HG03108 (cell line): ENCODE results near the gene GPAT2.
"Not testable (repeated sequence)": the region's sequence is repeated elsewhere in the genome, so short reads cannot be mapped to it uniquely, and the experiment has no call there.

Source experiments
- ATAC-seq: cut with Tn5 transposase; IDR thresholded peaks from one replicate; pipeline ENCODE4 v1.9.1; 2021; ENCODE audit warnings: moderate library complexity; ENCODE audit not compliant: unreplicated experiment

GPAT2 gene

GRCh38 chr2:96065381-96065930 lies 30.7 kb upstream of the GPAT2 start:
- no peak for ATAC-seq

- ATAC-seq, result not testable (repeated sequence)
Measured at GRCh38 chr2:96064760-96065159, 30.0 kb upstream of the GPAT2 start.

GRCh38 chr2:96064047-96064675 lies 29.4 kb upstream of the GPAT2 start:
- not testable (repeated sequence) for ATAC-seq

GRCh38 chr2:96063116-96063899 lies 28.6 kb upstream of the GPAT2 start:
- ATAC-seq, result not testable (repeated sequence)

GRCh38 chr2:96062483-96062882 lies 27.8 kb upstream of the GPAT2 start:
- ATAC-seq, result not testable (repeated sequence)

- ATAC-seq, result not testable (repeated sequence)
Measured at GRCh38 chr2:96061901-96062300, 27.2 kb upstream of the GPAT2 start.

DNA sequence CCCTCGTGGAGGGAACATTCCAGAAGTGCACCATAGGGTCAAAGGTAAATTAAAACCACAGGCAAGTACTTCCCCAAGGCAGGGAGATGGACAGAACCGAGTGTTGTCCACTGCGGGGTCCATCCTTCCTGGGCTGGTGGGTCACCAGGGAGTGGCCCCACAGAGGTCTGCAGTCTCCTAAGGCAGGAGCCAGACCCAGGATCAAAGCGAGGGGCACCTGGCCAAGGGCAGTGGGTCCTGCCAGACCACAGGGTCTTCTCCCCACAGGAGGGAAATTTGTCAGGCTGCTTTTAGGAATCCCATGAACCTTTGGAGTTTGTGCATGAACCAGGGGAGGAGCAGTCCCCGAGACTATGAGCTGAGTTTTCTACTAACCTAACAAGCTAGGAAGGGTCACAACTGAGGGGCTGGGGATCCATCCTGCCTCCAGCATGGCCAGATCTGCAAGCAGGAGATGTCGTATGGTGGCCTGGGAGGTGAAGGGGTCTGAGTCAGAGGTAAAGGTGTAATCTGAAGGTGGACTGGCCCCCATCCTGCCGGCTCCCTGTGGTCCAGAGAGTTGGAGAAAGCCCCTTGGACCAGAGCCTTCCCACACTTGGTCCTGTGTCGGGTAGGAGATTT lies 26.6 kb upstream of the GPAT2 start:
- not testable (repeated sequence) for ATAC-seq

- not testable (repeated sequence) for ATAC-seq
Measured at GRCh38 chr2:96060325-96060724, 25.6 kb upstream of the GPAT2 start.

- ATAC-seq, result not testable (repeated sequence)
Measured at GRCh38 chr2:96059443-96059842, 24.7 kb upstream of the GPAT2 start.

GRCh38 chr2:96055830-96056229 lies 21.1 kb upstream of the GPAT2 start:
- not testable (repeated sequence) for ATAC-seq

DNA sequence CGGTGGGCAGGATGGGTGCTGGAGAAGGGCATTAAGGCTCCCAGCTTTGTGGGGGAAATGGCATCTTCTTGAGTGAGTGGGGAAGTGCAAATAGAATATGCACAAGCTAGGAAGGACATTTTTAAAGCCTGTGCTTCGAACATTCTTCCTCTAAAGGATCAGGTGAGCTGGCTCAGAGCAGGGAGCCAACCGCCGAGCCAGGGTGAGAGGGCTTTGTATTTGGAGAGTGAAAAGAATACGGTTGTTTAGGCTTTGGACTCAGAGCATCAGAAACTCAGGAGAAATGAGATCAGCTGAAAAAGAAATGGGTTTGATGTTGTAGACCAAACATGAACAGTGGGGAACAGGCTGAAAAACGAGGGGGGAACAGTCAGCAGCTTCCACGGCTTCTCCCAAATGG lies 19.8 kb upstream of the GPAT2 start:
- ATAC-seq, result not testable (repeated sequence)

DNA sequence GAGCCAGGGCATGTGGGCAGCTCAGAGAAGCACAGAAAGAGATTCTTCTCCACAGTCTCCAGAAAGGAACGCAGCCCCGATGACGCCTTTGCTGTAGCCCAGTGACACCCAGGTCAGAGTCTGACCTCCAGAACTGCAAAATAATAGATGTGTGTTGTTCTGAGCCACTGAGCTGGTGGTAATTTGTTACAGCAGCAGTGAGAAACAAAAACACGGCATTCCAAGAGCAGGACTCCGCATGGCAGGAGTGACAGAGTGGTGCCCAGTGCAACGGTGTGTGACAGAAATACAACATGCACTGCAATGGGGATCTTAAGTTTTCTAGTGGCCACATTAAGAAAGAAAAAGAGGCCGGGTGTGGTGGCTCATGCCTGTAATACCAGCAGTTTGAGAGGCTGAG lies 18.7 kb upstream of the GPAT2 start:
- ATAC-seq, result not testable (repeated sequence)

GRCh38 chr2:96052632-96053031 lies 17.9 kb upstream of the GPAT2 start:
- ATAC-seq, result not testable (repeated sequence)

DNA sequence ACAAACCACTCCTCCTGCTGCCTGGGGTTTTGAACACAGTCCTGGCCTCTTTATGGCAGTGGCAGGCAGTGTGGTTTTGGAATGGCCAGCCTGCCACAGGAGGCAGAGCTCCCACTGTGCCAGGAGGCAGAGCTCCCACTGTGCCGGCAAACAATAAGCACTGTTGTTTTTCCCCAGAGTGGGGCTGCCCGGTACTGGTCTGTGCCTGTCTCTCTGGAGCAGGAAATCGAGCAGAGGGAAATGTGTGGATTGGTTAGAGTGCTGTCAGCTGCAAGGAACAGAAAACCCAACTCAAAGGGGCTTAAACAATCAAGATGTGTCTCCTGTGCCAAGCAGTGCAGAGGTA lies 15.2 kb upstream of the GPAT2 start:
- ATAC-seq, result not testable (repeated sequence)

DNA sequence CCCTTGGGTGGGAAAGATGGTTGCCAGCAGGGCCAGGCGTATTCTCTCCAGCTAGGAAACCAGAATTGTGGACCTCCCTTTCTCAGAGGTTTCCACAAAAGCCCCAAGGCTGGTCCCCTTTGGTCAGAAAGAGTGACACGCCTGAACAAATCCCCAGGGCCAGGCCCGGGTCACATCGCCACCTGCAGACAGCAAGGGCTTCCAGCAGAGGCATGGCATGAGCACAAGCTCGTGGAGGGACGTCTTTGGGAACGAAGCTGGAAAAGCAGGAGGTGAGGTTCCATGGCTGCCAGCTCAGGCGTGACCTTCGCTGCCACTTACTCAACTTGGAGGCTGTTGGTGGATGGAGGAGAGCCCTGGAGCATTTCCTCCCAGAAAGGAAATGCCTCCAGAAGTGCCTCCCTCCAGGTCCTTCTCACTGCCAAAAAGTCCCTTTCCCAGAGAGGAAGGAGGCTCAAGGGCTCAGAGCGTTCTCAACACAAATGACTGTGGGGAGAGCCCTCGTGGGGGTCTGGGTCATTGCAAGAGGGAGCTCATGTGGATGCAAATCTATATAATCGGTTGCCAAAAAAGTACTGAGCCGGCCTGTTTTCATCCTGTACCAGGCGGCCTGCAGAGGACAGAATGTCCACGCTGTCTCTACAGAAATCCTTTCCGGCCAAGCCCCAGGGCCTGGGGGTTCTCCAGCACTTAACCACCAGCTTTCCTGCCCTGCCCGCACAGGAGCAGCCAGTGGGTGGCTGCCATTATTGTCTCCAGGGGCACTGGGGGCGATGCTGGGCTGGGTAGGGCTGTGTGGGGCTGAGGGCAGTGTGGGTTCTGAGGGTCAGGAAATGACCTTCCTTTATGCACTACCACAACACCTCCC lies 14.6 kb upstream of the GPAT2 start:
- ATAC-seq, result not testable (repeated sequence)

DNA sequence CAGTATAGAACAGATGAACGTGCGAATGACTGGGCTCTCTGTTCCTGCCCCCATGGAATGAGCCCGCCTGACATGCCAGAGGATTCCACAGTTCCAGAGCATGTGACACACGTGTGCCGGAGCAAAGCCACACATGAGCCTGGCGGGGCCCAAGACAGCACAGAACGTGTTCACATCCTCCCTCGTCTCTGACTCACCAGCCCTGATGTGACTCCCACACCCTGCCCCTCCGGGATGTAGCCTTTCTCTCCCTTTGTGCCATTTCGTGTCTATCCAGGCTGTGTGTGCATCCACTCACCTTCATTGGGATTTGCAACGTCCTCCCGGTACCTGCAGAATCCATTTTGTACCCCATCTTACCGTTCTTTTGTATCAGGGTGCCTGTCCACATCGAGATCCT lies 838 bp upstream of the GPAT2 start:
- not testable (repeated sequence) for ATAC-seq

DNA sequence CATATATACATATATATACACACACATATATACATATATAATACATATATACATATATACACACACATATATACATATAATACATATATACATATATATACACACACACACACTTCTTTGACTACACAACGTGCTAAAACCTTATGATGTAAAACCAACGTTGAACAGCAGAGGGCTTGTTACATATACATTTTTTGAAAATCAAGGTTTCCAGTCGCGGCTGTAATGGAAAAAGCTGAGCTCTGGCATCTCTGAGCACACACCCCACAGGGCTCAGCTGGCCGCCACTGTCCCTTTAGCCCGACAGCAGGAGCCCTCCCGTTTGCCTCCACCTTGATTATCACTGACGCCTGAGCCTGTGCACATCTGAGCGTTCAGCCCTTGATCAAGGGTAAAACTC lies 719 bp downstream of the GPAT2 start:
- not testable (repeated sequence) for ATAC-seq

- ATAC-seq, result not testable (repeated sequence)
Measured at GRCh38 chr2:96027725-96028325, 6.9 kb downstream of the GPAT2 start.

GRCh38 chr2:96025755-96026154 lies 9.0 kb downstream of the GPAT2 start:
- ATAC-seq, result not testable (repeated sequence)

- ATAC-seq, result no peak
Measured at GRCh38 chr2:96025194-96025492, 9.6 kb downstream of the GPAT2 start.
